ENCODE data around the gene CCDC149.

- TF ChIP-seq CTCF (IDR thresholded peaks at IDR 0.05) (no peak), POLR2A (IDR thresholded peaks at IDR 0.05) (no peak)
These were observed 114.7 kb downstream of the CCDC149 start for GRCh38 chr4:24798036-24798610.

Measured in gastroesophageal sphincter (tissue), 3 donors.